ENCODE measurements around the gene CEL.

Gene CEL

GRCh38 chr9:133109931-133110650 lies 48.3 kb downstream of the CEL start:
- no peak for DNase-seq (ENCODE audit: low read depth)
- H3K4me3 ChIP-seq (replicated peaks; ENCODE audit: low read depth, low read length): no peak overlapping the region
- no peak for TF ChIP-seq CTCF (IDR thresholded peaks at IDR 0.05; ENCODE audit: low read length, missing control alignments)

- no peak for TF ChIP-seq CTCF (IDR thresholded peaks at IDR 0.05; ENCODE audit: low read length, missing control alignments)
These were observed 50.3 kb downstream of the CEL start for GRCh38 chr9:133111808-133112662.

GRCh38 chr9:133112663-133113026 lies 50.9 kb downstream of the CEL start:
- TF ChIP-seq CTCF (IDR thresholded peaks at IDR 0.05; ENCODE audit: low read length, missing control alignments): no peak
- DNase-seq (ENCODE audit: low read depth): no peak
- H3K4me3 ChIP-seq (replicated peaks; ENCODE audit: low read depth, low read length): no peak overlapping the region

More at GRCh38 chr9:133111808-133112662, 50.3 kb downstream of the CEL start:
- no peak for DNase-seq (ENCODE audit: low read depth)
- H3K4me3 ChIP-seq (replicated peaks; ENCODE audit: low read depth, low read length): no peak overlapping the region

GRCh38 chr9:133113163-133113948 lies 51.6 kb downstream of the CEL start:
- TF ChIP-seq CTCF (IDR thresholded peaks at IDR 0.05; ENCODE audit: low read length, missing control alignments): no peak
- no peak for DNase-seq (ENCODE audit: low read depth)
- H3K4me3 ChIP-seq (replicated peaks; ENCODE audit: low read depth, low read length): no peak overlapping the region

- no peak for TF ChIP-seq CTCF (IDR thresholded peaks at IDR 0.05; ENCODE audit: low read length, missing control alignments)
- no peak for DNase-seq (ENCODE audit: low read depth)
- no peak overlapping the region for H3K4me3 ChIP-seq (replicated peaks; ENCODE audit: low read depth, low read length)
These were observed 52.4 kb downstream of the CEL start for GRCh38 chr9:133113949-133114885.

All from fibroblast of pulmonary artery (primary cell).